ENCODE measurements around the gene PFN3.
"Not testable (repeated sequence)": the region's sequence is repeated elsewhere in the genome, so short reads cannot be mapped to it uniquely, and the experiment has no call there.

The PFN3 gene

GRCh38 chr5:177425801-177426565 is 25.5 kb upstream of the PFN3 start:
- DNase-seq (ENCODE audit: insufficient read length, low spot score) (peak; percentile 99), FAIRE-seq (peak; percentile 41)
- peak; percentile 65 for TF ChIP-seq POLR2A (IDR thresholded peaks at IDR 0.05; ENCODE audit: low read depth, low read length)

- TF ChIP-seq POLR2A (IDR thresholded peaks at IDR 0.05; ENCODE audit: low read depth, low read length): no peak
- FAIRE-seq (no peak), DNase-seq (ENCODE audit: insufficient read length, low spot score) (no peak)
Measured at GRCh38 chr5:177425196-177425800, 24.8 kb upstream of the PFN3 start.

- no peak for FAIRE-seq
- DNase-seq (ENCODE audit: insufficient read length, low spot score): no peak
- no peak for TF ChIP-seq POLR2A (IDR thresholded peaks at IDR 0.05; ENCODE audit: low read depth, low read length)
Measured at GRCh38 chr5:177423671-177424070, 23.2 kb upstream of the PFN3 start.

- TF ChIP-seq POLR2A (IDR thresholded peaks at IDR 0.05; ENCODE audit: low read depth, low read length): no peak
- FAIRE-seq: no peak
- no peak for DNase-seq (ENCODE audit: insufficient read length, low spot score)
Measured at GRCh38 chr5:177421062-177421798, 20.8 kb upstream of the PFN3 start.

- FAIRE-seq; DNase-seq (ENCODE audit: insufficient read length, low spot score): not testable (repeated sequence)
Measured at GRCh38 chr5:177420472-177420871, 20.0 kb upstream of the PFN3 start.

- FAIRE-seq: no peak
- no peak for DNase-seq (ENCODE audit: insufficient read length, low spot score)
- TF ChIP-seq POLR2A (IDR thresholded peaks at IDR 0.05; ENCODE audit: low read depth, low read length): no peak
Measured at GRCh38 chr5:177419046-177419445, 18.6 kb upstream of the PFN3 start.

- FAIRE-seq; DNase-seq (ENCODE audit: insufficient read length, low spot score): not testable (repeated sequence)
Measured at GRCh38 chr5:177417081-177417480, 16.6 kb upstream of the PFN3 start.

- DNase-seq (ENCODE audit: insufficient read length, low spot score): no peak
- FAIRE-seq: no peak
- no peak for TF ChIP-seq POLR2A (IDR thresholded peaks at IDR 0.05; ENCODE audit: low read depth, low read length)
Measured at GRCh38 chr5:177414481-177414880, 14.0 kb upstream of the PFN3 start.

GRCh38 chr5:177412603-177413233 is 12.3 kb upstream of the PFN3 start:
- no peak for TF ChIP-seq POLR2A (IDR thresholded peaks at IDR 0.05; ENCODE audit: low read depth, low read length)
- FAIRE-seq: no peak
- no peak for DNase-seq (ENCODE audit: insufficient read length, low spot score)

- no peak for TF ChIP-seq POLR2A (IDR thresholded peaks at IDR 0.05; ENCODE audit: low read depth, low read length)
- no peak for DNase-seq (ENCODE audit: insufficient read length, low spot score)
- FAIRE-seq: no peak
Measured at GRCh38 chr5:177410575-177410974, 10.1 kb upstream of the PFN3 start.

GRCh38 chr5:177409043-177409801 is 8.8 kb upstream of the PFN3 start, which contains the start of gene F12:
Gene F12, minus strand, starts transcription at chr5:177409564. Its CDS starts 37 bp downstream, at chr5:177409527.
- no peak for TF ChIP-seq POLR2A (IDR thresholded peaks at IDR 0.05; ENCODE audit: low read depth, low read length)
- FAIRE-seq: no peak
- DNase-seq (ENCODE audit: insufficient read length, low spot score): no peak

GRCh38 chr5:177405805-177406204 is 5.3 kb upstream of the PFN3 start:
- DNase-seq (ENCODE audit: insufficient read length, low spot score) (no peak), FAIRE-seq (no peak)
- TF ChIP-seq POLR2A (IDR thresholded peaks at IDR 0.05; ENCODE audit: low read depth, low read length): no peak

- FAIRE-seq: no peak
- TF ChIP-seq POLR2A (IDR thresholded peaks at IDR 0.05; ENCODE audit: low read depth, low read length): no peak
Measured at GRCh38 chr5:177405312-177405711, 4.9 kb upstream of the PFN3 start.

More at GRCh38 chr5:177405312-177405711, 4.9 kb upstream of the PFN3 start:
- DNase-seq (ENCODE audit: insufficient read length, low spot score): no peak
